ENCODE data around the gene DUSP5.

The DUSP5 gene

DNA sequence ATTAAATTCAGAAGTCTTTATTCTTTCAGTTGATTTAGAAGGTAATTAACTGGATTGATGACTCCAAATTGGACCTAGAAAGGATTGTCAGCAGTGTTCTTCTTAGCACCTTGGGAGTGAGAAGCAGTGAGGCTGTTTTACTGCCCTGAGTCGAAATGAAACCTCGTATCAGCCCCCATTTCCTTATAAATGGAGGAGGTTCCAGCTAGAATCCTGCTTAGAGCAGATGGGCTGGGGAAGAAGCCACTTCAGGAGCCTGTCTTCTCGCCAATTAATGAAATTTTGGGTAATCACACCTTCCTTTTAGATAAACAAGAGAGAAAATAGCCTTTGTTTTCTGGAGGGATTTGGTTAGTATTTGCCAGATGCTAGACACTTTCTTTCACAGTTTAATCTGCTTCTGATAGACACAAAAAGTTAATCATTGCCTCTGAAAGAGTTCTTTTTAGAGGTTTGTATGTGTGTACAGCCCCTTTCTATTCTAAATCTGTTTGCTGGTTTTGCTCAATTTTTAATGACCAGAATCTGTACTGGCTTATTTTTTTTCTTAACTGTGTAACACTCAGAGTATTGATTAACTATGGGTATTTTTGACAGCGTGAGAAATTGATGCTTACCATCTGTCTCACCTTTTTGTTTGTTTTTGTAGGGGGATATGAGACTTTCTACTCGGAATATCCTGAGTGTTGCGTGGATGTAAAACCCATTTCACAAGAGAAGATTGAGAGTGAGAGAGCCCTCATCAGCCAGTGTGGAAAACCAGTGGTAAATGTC lies 4.6 kb downstream of the DUSP5 start:
- Histone ChIP-seq H3K9ac (ENCODE audit: low read depth, low read length) (no peak overlapping the region), H3K27me3 (ENCODE audit: control insufficient read depth, insufficient read depth, low read length) (peaks cover 33% of the 10 kb centered on the region), H3K36me3 (ENCODE audit: control insufficient read depth, insufficient read depth, low read length) (peaks cover 21% of the 10 kb centered on the region), H3K4me3 (ENCODE audit: low read depth, low read length) (no peak overlapping the region), H3K27ac (ENCODE audit: low read depth, low read length) (no peak overlapping the region), H3K9me3 (ENCODE audit: control insufficient read depth, insufficient read depth, low read length) (no peaks in the 10 kb centered on the region), H3K4me1 (ENCODE audit: control insufficient read depth, insufficient read depth, low read length) (peaks cover 33% of the 10 kb centered on the region)

DNA sequence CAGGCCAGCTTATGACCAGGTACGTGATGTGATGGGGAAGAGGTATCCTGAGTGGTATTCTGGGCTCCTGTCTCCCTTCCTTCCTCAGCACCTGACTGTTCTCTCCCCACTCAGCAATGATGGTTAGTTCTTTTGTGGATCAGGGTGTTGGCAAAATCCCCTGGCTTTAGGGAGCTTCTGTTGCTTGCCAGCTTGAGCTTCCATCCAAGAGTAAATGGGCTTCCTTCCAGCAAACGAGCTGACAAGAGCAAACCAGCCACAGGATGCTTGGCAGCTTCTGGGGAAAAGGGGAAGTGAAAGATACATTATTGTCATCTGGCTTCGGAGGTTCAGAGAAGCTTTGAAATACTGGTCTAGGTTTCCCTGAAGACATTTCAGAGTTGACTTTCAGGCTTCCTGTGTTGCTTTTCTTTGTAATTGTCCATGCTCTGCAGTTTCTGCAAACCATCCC lies 5.2 kb downstream of the DUSP5 start:
- H3K4me3 ChIP-seq (ENCODE audit: low read depth, low read length) = no peak overlapping the region
- H3K27ac ChIP-seq (ENCODE audit: low read depth, low read length) = no peak overlapping the region
- H3K27me3 ChIP-seq (ENCODE audit: control insufficient read depth, insufficient read depth, low read length) = peaks cover 30% of the 10 kb centered on the region
- H3K36me3 ChIP-seq (ENCODE audit: control insufficient read depth, insufficient read depth, low read length) = peaks cover 27% of the 10 kb centered on the region
- peaks cover 33% of the 10 kb centered on the region for H3K4me1 ChIP-seq (ENCODE audit: control insufficient read depth, insufficient read depth, low read length)
- H3K9ac ChIP-seq (ENCODE audit: low read depth, low read length) = no peak overlapping the region
- no peaks in the 10 kb centered on the region for H3K9me3 ChIP-seq (ENCODE audit: control insufficient read depth, insufficient read depth, low read length)

DNA sequence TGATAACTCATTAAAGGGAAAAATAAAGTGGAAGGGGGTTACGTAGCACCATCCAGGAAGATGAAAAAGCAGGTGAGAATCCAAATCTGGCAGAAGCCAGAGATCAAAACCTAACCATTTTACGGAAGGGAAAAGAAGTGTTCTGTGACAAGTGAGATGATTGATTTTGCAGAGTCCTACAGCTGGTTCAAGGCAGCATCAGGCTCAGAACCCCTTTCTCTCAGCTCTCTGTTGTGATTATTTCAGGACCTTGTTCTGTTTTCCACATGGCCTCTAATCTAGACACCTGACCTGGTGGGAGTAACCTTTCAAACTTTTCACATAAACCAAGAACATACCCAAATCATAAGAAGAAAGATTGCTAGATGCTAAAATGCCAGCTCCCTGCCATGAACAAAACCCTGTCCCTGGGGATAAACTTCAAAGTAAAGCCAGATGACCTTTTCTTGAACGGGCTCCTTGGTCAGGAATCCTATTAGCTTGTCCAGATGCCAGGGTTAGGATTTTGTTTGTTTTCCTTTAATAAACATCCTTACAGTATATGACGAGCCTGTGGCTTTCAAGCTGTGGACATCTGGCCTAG lies 5.9 kb downstream of the DUSP5 start:
- Histone ChIP-seq H3K4me3 (ENCODE audit: low read depth, low read length) (no peak overlapping the region), H3K4me1 (ENCODE audit: control insufficient read depth, insufficient read depth, low read length) (peaks cover 33% of the 10 kb centered on the region), H3K9ac (ENCODE audit: low read depth, low read length) (no peak overlapping the region), H3K27me3 (ENCODE audit: control insufficient read depth, insufficient read depth, low read length) (peaks cover 25% of the 10 kb centered on the region), H3K9me3 (ENCODE audit: control insufficient read depth, insufficient read depth, low read length) (no peaks in the 10 kb centered on the region), H3K36me3 (ENCODE audit: control insufficient read depth, insufficient read depth, low read length) (peaks cover 31% of the 10 kb centered on the region), H3K27ac (ENCODE audit: low read depth, low read length) (no peak overlapping the region)

DNA sequence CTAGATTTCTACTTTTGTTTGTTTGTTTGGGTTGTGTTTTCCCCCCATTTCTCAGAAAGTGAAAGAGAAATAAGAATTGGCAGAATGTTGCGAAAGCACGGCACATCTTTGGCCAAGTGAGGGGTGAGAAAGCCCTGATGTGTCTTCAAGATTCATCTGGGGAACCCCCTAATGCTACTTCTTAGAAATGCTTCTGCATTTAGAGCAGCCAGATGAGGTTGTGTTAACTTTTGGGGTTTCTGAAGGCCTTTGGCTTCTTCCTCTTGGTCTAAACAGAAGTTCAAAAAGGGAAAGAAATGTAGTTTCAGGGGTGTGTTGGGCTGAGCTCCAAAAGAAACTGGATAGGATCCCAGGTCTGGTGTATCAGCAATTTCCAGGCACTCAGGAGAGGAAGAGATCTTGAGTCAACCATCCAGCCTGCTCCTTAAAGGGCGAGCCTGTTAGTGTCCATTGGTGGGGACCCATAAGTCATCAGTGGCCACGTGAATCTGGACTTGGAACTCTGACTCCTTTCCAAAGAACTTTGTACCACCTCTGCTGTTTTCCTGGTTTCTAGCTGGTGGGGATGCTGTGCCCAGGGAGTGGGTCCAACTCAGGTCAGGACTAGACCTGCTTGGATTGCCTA lies 6.5 kb downstream of the DUSP5 start:
- H3K9ac ChIP-seq (ENCODE audit: low read depth, low read length) = no peak overlapping the region
- peaks cover 19% of the 10 kb centered on the region for H3K27me3 ChIP-seq (ENCODE audit: control insufficient read depth, insufficient read depth, low read length)
- H3K36me3 ChIP-seq (ENCODE audit: control insufficient read depth, insufficient read depth, low read length) = peaks cover 32% of the 10 kb centered on the region
- H3K9me3 ChIP-seq (ENCODE audit: control insufficient read depth, insufficient read depth, low read length) = no peaks in the 10 kb centered on the region
- H3K27ac ChIP-seq (ENCODE audit: low read depth, low read length) = no peak overlapping the region
- H3K4me3 ChIP-seq (ENCODE audit: low read depth, low read length) = no peak overlapping the region
- H3K4me1 ChIP-seq (ENCODE audit: control insufficient read depth, insufficient read depth, low read length) = peaks cover 30% of the 10 kb centered on the region

DNA sequence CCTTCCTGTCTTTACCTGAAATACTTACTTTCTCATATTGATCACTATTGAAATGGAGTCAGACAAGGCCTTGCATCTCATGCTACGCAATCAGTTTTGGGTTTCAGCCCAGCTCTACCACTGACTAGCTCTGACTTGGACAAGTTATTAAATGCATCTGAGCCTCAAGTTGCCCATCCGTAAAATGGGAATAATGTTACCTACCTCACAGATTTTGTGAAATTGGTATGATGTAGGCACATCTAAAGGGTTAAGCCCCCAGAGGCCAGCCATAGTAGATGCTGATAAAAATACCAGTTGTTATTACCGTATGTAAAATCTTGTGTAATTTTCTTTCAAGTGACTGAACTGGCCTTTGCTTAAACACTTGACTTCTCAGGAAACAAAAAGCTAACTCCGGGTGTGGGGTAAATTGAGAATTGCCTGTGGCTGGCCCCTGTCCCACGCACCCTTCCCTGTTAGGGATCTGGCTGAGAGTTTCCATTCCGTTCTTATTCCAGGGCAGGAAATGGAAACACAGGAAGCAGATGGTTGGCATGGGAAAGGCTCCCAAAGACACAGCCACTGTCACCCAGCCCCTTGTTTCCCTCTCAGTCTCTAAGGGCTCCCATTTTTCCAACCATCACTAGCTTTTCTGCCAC lies 7.5 kb downstream of the DUSP5 start:
- H3K4me1 ChIP-seq (ENCODE audit: control insufficient read depth, insufficient read depth, low read length) = peaks cover 19% of the 10 kb centered on the region
- no peak overlapping the region for H3K27ac ChIP-seq (ENCODE audit: low read depth, low read length)
- no peak overlapping the region for H3K9ac ChIP-seq (ENCODE audit: low read depth, low read length)
- no peak overlapping the region for H3K4me3 ChIP-seq (ENCODE audit: low read depth, low read length)
- H3K36me3 ChIP-seq (ENCODE audit: control insufficient read depth, insufficient read depth, low read length) = peaks cover 38% of the 10 kb centered on the region
- no peaks in the 10 kb centered on the region for H3K9me3 ChIP-seq (ENCODE audit: control insufficient read depth, insufficient read depth, low read length)
- H3K27me3 ChIP-seq (ENCODE audit: control insufficient read depth, insufficient read depth, low read length) = peaks cover 9% of the 10 kb centered on the region

DNA sequence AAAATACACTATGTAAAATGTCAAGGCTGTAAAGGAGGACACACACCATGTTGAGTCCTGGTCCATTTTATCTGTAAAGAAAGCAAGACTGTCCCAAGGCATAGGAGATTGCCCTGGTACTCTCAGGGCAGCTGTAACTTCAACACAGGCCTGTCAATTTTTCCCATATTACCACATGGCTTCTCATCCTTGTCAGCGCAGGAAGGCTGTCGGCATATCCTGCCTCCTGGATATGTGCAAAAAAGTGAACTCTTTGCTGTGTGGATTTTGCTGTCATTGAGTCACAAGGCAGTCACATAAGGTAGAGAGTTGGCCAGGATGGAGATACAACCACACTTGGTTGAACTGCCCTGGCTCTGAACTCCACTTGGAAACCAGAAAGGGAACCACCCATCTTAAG lies 8.7 kb downstream of the DUSP5 start:
- Histone ChIP-seq H3K36me3 (ENCODE audit: control insufficient read depth, insufficient read depth, low read length) (peaks cover 48% of the 10 kb centered on the region), H3K27ac (ENCODE audit: low read depth, low read length) (no peak overlapping the region), H3K27me3 (ENCODE audit: control insufficient read depth, insufficient read depth, low read length) (no peaks in the 10 kb centered on the region), H3K9me3 (ENCODE audit: control insufficient read depth, insufficient read depth, low read length) (no peaks in the 10 kb centered on the region), H3K9ac (ENCODE audit: low read depth, low read length) (no peak overlapping the region), H3K4me3 (ENCODE audit: low read depth, low read length) (no peak overlapping the region), H3K4me1 (ENCODE audit: control insufficient read depth, insufficient read depth, low read length) (peaks cover 8% of the 10 kb centered on the region)

DNA sequence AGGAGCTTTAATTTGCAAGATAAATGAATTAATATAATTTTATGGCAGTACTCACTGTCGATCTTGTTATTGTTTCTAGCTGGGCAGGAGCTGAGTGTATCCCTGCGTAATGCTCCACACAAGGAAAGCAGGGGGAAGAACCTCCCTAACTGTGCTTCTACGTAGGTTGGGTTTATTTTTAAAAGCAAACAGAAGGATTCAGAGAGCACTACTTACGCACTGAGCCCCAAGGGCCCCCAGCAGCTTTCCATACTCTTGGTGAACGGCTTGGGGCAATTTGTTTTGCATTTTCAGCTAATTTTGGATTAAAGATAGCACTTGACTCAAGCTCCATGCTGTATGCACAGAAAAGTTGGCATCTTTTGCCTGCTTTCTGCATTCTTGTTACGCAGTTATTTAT lies 9.6 kb downstream of the DUSP5 start:
- Histone ChIP-seq H3K4me1 (ENCODE audit: control insufficient read depth, insufficient read depth, low read length) (no peaks in the 10 kb centered on the region), H3K9ac (ENCODE audit: low read depth, low read length) (no peak overlapping the region), H3K9me3 (ENCODE audit: control insufficient read depth, insufficient read depth, low read length) (no peaks in the 10 kb centered on the region), H3K27me3 (ENCODE audit: control insufficient read depth, insufficient read depth, low read length) (no peaks in the 10 kb centered on the region), H3K27ac (ENCODE audit: low read depth, low read length) (no peak overlapping the region), H3K4me3 (ENCODE audit: low read depth, low read length) (no peak overlapping the region), H3K36me3 (ENCODE audit: control insufficient read depth, insufficient read depth, low read length) (peaks cover 48% of the 10 kb centered on the region)

DNA sequence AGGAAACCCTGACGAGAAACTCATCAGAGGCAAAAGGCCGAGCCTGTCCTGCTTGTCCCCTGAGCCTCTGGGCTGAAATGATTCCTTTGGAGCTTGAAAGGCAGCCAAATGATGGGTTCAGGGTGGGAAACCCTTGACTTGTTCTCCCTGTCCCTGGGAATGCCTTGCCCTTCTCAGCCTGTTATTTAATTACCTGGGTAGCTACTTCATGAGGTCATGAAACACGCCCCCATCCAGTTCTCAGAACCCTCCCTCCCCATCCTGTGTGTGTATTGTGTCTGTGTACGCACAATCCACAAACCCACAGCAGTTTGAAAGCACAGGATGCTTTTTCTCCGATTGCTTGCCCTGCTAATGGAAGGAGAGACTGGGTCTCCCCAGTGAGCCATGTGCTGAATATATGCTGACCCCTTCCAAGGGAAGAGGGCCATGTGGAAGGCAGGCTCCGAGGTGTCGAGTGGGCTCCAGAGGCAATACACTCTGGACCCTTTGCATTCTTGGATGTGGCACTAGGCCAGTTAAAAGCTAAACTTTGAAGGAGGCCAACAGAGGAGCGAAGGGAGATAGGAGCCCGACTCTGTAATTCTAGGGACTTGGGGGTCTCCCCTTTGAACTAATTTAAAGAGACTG lies 10.6 kb downstream of the DUSP5 start:
- Histone ChIP-seq H3K9ac (ENCODE audit: low read depth, low read length) (no peak overlapping the region), H3K4me3 (ENCODE audit: low read depth, low read length) (no peak overlapping the region), H3K9me3 (ENCODE audit: control insufficient read depth, insufficient read depth, low read length) (no peaks in the 10 kb centered on the region), H3K36me3 (ENCODE audit: control insufficient read depth, insufficient read depth, low read length) (peaks cover 47% of the 10 kb centered on the region), H3K4me1 (ENCODE audit: control insufficient read depth, insufficient read depth, low read length) (no peaks in the 10 kb centered on the region), H3K27me3 (ENCODE audit: control insufficient read depth, insufficient read depth, low read length) (no peaks in the 10 kb centered on the region), H3K27ac (ENCODE audit: low read depth, low read length) (no peak overlapping the region)

DNA sequence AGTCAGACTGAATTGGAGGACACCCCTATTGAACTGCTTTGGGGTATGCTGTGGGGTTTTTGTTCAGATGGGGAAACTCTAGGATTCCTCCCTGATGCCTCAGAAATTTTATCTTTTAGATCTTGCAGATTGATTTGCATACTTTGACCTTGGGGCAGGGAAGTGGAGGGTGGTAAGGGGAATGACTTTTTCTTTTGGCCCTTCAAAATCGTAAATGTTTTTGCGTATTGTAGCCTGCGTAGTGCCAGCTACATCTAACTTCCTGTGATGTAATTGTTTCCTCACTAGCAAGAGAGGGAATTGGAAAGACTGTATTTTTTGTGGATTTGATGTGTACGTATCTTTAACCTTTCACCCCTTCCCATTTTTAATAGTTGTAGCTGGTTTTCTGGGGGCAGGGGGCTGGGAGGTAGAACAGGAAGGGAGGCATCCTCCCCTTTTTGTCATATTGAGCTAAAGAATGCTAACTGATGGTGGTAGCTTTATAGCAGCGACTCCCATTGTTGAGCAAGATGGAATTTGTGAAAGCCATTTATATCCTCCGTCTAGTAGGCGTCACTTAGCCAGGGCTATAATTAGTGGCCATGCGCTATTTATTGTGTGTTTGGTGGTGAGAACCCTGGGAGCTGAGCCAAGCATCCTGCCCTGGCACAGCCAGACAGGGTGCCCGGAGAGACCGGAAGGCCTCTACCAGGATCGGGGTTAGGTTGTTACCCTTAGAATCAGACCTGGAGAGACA lies 11.3 kb downstream of the DUSP5 start:
- Histone ChIP-seq H3K27ac (ENCODE audit: low read depth, low read length) (no peak overlapping the region), H3K4me1 (ENCODE audit: control insufficient read depth, insufficient read depth, low read length) (no peaks in the 10 kb centered on the region), H3K36me3 (ENCODE audit: control insufficient read depth, insufficient read depth, low read length) (peaks cover 42% of the 10 kb centered on the region), H3K4me3 (ENCODE audit: low read depth, low read length) (no peak overlapping the region), H3K9me3 (ENCODE audit: control insufficient read depth, insufficient read depth, low read length) (no peaks in the 10 kb centered on the region), H3K9ac (ENCODE audit: low read depth, low read length) (no peak overlapping the region), H3K27me3 (ENCODE audit: control insufficient read depth, insufficient read depth, low read length) (no peaks in the 10 kb centered on the region)

DNA sequence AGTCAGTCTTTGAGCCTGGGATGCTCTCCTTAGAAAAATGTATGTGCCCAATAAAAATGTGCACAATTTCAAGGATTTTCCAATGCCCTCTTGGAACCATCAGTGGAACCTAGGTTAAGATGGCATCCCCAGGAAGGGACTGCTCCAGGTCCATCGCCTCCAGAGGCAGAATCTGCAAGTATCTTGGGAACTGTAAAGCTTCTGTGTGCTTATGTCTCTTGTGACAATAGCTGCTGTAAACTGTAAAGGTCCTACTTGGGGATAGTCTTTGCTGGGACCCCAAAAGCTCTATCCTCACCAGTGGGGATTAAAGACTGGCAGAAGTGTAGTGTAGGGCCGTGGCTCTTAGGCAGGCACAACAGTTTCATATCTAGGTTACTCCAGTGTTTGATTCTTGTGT lies 11.9 kb downstream of the DUSP5 start:
- Histone ChIP-seq H3K9ac (ENCODE audit: low read depth, low read length) (no peak overlapping the region), H3K4me3 (ENCODE audit: low read depth, low read length) (no peak overlapping the region), H3K4me1 (ENCODE audit: control insufficient read depth, insufficient read depth, low read length) (no peaks in the 10 kb centered on the region), H3K27me3 (ENCODE audit: control insufficient read depth, insufficient read depth, low read length) (no peaks in the 10 kb centered on the region), H3K36me3 (ENCODE audit: control insufficient read depth, insufficient read depth, low read length) (peaks cover 41% of the 10 kb centered on the region), H3K27ac (ENCODE audit: low read depth, low read length) (no peak overlapping the region), H3K9me3 (ENCODE audit: control insufficient read depth, insufficient read depth, low read length) (no peaks in the 10 kb centered on the region)

All from HUES48 (cell line).